ENCODE measurements around the gene CDHR3.

DNA sequence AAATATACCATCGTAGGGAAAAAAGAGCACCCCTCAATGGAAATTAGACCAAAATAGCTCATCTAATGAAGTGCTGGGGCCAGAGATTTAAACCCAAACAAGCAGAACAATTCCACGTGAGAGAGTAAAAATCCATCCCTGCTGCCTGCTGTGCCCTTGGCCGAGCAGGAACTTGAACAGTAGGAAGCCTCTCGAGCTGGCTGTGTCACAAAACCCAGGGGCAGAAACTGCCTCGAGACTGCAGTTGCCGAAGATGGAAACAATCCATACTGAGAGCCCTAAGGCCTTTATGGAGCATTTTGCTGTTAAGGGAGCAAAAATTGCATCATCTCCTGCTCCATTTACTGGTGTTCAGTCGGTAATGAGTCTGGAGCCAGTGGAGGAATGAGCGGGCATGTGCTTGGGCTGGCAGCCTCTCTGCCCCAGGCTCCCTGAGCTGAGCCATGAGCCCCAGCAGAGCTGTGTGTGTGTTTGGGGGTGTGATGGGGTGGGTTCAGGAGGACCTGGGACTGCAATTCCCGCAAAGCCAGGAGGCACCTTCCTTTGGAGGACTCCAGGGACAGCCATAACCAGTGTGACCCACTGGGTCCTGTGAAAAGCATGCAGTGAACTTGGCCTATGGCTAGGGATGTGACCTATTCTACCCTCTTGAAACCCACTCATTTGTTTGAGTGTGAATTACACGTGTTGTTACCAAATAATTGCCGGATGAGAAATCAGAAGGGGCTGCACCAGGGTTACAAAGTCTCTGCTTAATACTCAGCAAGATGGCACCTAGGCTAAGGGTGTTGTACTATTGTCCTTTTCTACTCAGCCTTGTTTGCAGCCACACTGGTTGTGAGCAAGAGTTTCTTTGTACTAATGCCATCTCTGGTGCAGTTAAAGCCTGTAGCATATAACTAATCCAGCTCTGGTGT is 58.3 kb downstream of the CDHR3 start:
- TF ChIP-seq CTCF (IDR thresholded peaks at IDR 0.05; ENCODE audit: insufficient read depth, low read length, poor library complexity, severe bottlenecking) (no peak), EZH2phosphoT487 (conservative IDR thresholded peaks at IDR 0.05; ENCODE audit: low read length) (0 out of 2 replicates have a peak, but pooled peaks have one; percentile 94)

Data from SU-DHL-6 (cell line).